Upper lobe of left lung (tissue), 4 donors: ENCODE data around the gene TBC1D4.

Source experiments
- POLR2A ChIP-seq, 4 donors: fragments of 450-650 bp; IDR thresholded peaks; one replicate each; pipeline ENCODE4 v1.5.1; 2016 to 2017; ENCODE audit warnings: antibody characterized with exemption in 4 of 4, mild to moderate bottlenecking in 2 of 4
- POLR2AphosphoS5 ChIP-seq, 2 donors: sonication (generic); formaldehyde crosslinking; IDR thresholded peaks; one replicate each; pipeline ENCODE4 v1.5.1; 2017; ENCODE audit warnings: antibody characterized with exemption in 2 of 2
- TF ChIP-seq, protein P1 (sequence below), 6 experiments: fragments of 450-650 bp in 4 of 6; fragments of 200-600 bp in 2 of 6; sonication (generic) in 2 of 6; IDR thresholded peaks; one replicate each; pipeline ENCODE4 v1.5.1; 2016 to 2019; ENCODE audit warnings: antibody characterized with exemption in 6 of 6

DNA sequence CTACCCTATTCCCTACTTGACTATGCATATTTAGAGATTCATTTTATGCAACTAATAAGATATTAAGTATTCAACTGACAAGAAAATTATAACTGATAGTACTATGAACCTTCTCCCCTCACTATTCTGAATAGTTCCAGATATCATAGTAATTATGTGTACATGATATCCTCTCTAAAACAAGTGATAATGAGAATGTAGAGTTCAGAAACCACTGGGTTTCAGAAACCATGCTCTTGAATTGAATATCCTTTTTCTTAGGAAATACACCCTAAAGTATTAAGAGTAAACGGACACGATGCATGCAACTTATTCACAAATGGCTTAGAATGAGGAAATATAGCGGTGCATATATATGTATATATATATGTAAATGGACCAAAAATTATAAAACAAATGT, 160.9 kb downstream of the TBC1D4 start:
- TF ChIP-seq, protein P1, sequence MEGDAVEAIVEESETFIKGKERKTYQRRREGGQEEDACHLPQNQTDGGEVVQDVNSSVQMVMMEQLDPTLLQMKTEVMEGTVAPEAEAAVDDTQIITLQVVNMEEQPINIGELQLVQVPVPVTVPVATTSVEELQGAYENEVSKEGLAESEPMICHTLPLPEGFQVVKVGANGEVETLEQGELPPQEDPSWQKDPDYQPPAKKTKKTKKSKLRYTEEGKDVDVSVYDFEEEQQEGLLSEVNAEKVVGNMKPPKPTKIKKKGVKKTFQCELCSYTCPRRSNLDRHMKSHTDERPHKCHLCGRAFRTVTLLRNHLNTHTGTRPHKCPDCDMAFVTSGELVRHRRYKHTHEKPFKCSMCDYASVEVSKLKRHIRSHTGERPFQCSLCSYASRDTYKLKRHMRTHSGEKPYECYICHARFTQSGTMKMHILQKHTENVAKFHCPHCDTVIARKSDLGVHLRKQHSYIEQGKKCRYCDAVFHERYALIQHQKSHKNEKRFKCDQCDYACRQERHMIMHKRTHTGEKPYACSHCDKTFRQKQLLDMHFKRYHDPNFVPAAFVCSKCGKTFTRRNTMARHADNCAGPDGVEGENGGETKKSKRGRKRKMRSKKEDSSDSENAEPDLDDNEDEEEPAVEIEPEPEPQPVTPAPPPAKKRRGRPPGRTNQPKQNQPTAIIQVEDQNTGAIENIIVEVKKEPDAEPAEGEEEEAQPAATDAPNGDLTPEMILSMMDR (IDR thresholded peaks at IDR 0.05): no peak
- TF ChIP-seq POLR2AphosphoS5 (IDR thresholded peaks at IDR 0.05) (no peak), POLR2A (IDR thresholded peaks at IDR 0.05) (no peak)
